Measurements from ENCODE around the gene ABCB11. TPM values are rescaled to one million over a fixed set of nuclear protein-coding genes. Genes with fewer than 3 reads are reported as not detected.

ABCB11 gene
- total RNA-seq, 6 experiments from 2014 or later: 21.3 to 128 (median 54.8) TPM

- no peaks in the 10 kb centered on the region for H3K9me3 ChIP-seq
- no peak overlapping the region for H3K4me3 ChIP-seq
- intact Hi-C loops (cut with DNase I): no loop called here
- no peaks in the 10 kb centered on the region for H3K4me1 ChIP-seq
- no peaks in the 10 kb centered on the region for H3K27me3 ChIP-seq
- WGBS (ENCODE audit: insufficient coverage, low coverage, low lambda C conversion rate, missing lambda C conversion rate): 82% methylated on average over 1 of the region's 1 CpG
- no peak for ATAC-seq
- no peak overlapping the region for H3K27ac ChIP-seq
- TF ChIP-seq POLR2A (IDR thresholded peaks at IDR 0.05) (no peak), CTCF (IDR thresholded peaks at IDR 0.05) (no peak)
- peaks cover 0 to 19% (median 2%) of the 10 kb centered on the region in 4 donors for H3K36me3 ChIP-seq
- no peak for DNase-seq
Observed at GRCh38 chr2:169005994-169006393, 25.1 kb downstream of the ABCB11 start.

GRCh38 chr2:169005080-169005598, 26.0 kb downstream of the ABCB11 start:
- Histone ChIP-seq H3K4me1 (no peaks in the 10 kb centered on the region), H3K36me3 (peaks cover 0 to 13% (median 0%) of the 10 kb centered on the region in 4 donors), H3K9me3 (no peaks in the 10 kb centered on the region), H3K27ac (no peak overlapping the region), H3K4me3 (no peak overlapping the region), H3K27me3 (no peaks in the 10 kb centered on the region)
- ATAC-seq: no peak
- intact Hi-C loops (cut with DNase I): no loop called here
- TF ChIP-seq CTCF (IDR thresholded peaks at IDR 0.05) (no peak), POLR2A (IDR thresholded peaks at IDR 0.05) (no peak)
- DNase-seq: no peak
- 86% methylated on average over 2 of the region's 4 CpGs for WGBS (ENCODE audit: insufficient coverage, low coverage, low lambda C conversion rate, missing lambda C conversion rate)

- Histone ChIP-seq H3K27me3 (no peaks in the 10 kb centered on the region), H3K4me1 (peaks cover 0 to 17% (median 0%) of the 10 kb centered on the region in 4 donors), H3K27ac (no peak overlapping the region), H3K9me3 (no peaks in the 10 kb centered on the region), H3K4me3 (no peak overlapping the region), H3K36me3 (no peaks in the 10 kb centered on the region)
- 81% methylated on average over 3 of the region's 3 CpGs for WGBS (ENCODE audit: insufficient coverage, low coverage, low lambda C conversion rate, missing lambda C conversion rate)
- TF ChIP-seq POLR2A (IDR thresholded peaks at IDR 0.05): no peak
- TF ChIP-seq CTCF (IDR thresholded peaks at IDR 0.05): no peak
- ATAC-seq (no peak), DNase-seq (no peak)
- intact Hi-C loops (cut with DNase I): no loop called here
Observed at GRCh38 chr2:169002161-169002738, 28.9 kb downstream of the ABCB11 start.

- 96% methylated on average over 5 of the region's 5 CpGs for whole genome bisulfite sequencing (ENCODE audit: insufficient coverage, low coverage, low lambda C conversion rate, missing lambda C conversion rate)
- Histone ChIP-seq H3K9me3 (no peaks in the 10 kb centered on the region), H3K27ac (no peak overlapping the region), H3K4me1 (peaks cover 0 to 17% (median 0%) of the 10 kb centered on the region in 4 donors), H3K36me3 (no peaks in the 10 kb centered on the region), H3K4me3 (no peak overlapping the region), H3K27me3 (no peaks in the 10 kb centered on the region)
- no peak for DNase-seq
- ATAC-seq: no peak
- no peak for TF ChIP-seq POLR2A (IDR thresholded peaks at IDR 0.05)
- no peak for TF ChIP-seq CTCF (IDR thresholded peaks at IDR 0.05)
- intact Hi-C loops (cut with DNase I): no loop called here
Observed at GRCh38 chr2:169001116-169001815, 29.9 kb downstream of the ABCB11 start.
